PC-3 (cell line): ENCODE measurements around the gene PTPRF. TPM values are rescaled to one million over a fixed set of nuclear protein-coding genes. Genes with fewer than 3 reads are reported as not detected.
A peak's percentile ranks its signal among the peaks of the same experiment; 100 is the strongest.

Experiments used
- ATAC-seq: fragments of 200-7000 bp; cut with Tn5 transposase; 2 replicates; pipeline ENCODE4 v1.9.1; 2020; ENCODE audit warnings: mild to moderate bottlenecking, moderate library complexity
- BruUV-seq: library from RNA; stranded (reverse); fragments of 400-500 nt; replicated peaks from 2 replicates; lab custom pipeline; 2021; lab: Mats Ljungman, UMichigan
- CTCF ChIA-PET: fragments of 300-600 bp; sonication (Branson Sonifier 250); formaldehyde crosslinking; loops from one replicate; lab custom pipeline; 2022; ENCODE audit warnings: antibody characterized with exemption; lab: Charles Lee
- POLR2A ChIA-PET: fragments of 300-600 bp; sonication (Branson Sonifier 250); formaldehyde crosslinking; loops from one replicate; lab custom pipeline; 2022; ENCODE audit warnings: antibody characterized with exemption; ENCODE audit not compliant: unreplicated experiment; lab: Charles Lee
- DNase-seq: peaks from one replicate; pipeline ENCODE4 v3.0.0-alpha.2; 2015
- H2AFZ ChIP-seq: fragments of 300-600 bp; sonication (generic); 2 replicates; pipeline ENCODE4 v1.6.0; 2016; ENCODE audit warnings: antibody characterized with exemption, low read length
- H3F3A ChIP-seq: fragments of 300-600 bp; sonication (generic); one replicate; pipeline ENCODE4 v1.6.0; 2017; ENCODE audit warnings: antibody characterized with exemption, low read length, control low read depth, mild to moderate bottlenecking; ENCODE audit not compliant: unreplicated experiment
- H3K27ac ChIP-seq: fragments of 300-600 bp; sonication (generic); 2 replicates; pipeline ENCODE4 v1.5.1; 2016; ENCODE audit warnings: mild to moderate bottlenecking, low read length
- H3K27me3 ChIP-seq: fragments of 300-600 bp; sonication (generic); 2 replicates; pipeline ENCODE4 v1.6.1; 2016; ENCODE audit warnings: low read length, mixed read lengths
- H3K36me3 ChIP-seq: fragments of 300-600 bp; sonication (generic); 2 replicates; pipeline ENCODE4 v1.6.1; 2016; ENCODE audit warnings: low read depth, mixed run types, low read length, mixed read lengths
- H3K4me1 ChIP-seq: fragments of 300-600 bp; sonication (generic); 2 replicates; pipeline ENCODE4 v1.5.1; 2016; ENCODE audit warnings: low read length; ENCODE audit not compliant: insufficient read depth
- H3K4me2 ChIP-seq: fragments of 300-600 bp; sonication (generic); 2 replicates; pipeline ENCODE4 v1.6.0; 2016; ENCODE audit warnings: low read length
- H3K4me3 ChIP-seq: fragments of 300-600 bp; sonication (generic); 2 replicates; pipeline ENCODE4 v1.5.1; 2016; ENCODE audit warnings: mild to moderate bottlenecking, low read length, mixed read lengths
- H3K79me2 ChIP-seq: fragments of 300-600 bp; sonication (generic); 2 replicates; pipeline ENCODE4 v1.6.1; 2017; ENCODE audit warnings: low read length, mixed read lengths
- H3K9ac ChIP-seq: fragments of 300-600 bp; sonication (generic); 2 replicates; pipeline ENCODE4 v1.6.0; 2016; ENCODE audit warnings: mild to moderate bottlenecking, low read length
- H3K9me2 ChIP-seq: fragments of 300-600 bp; sonication (generic); replicated peaks from 2 replicates; pipeline ENCODE4 v1.6.1; 2016; ENCODE audit warnings: mixed run types, low read length, mixed read lengths
- H3K9me3 ChIP-seq: fragments of 300-600 bp; sonication (generic); 2 replicates; pipeline ENCODE4 v1.6.1; 2016; ENCODE audit warnings: low read length, mixed read lengths
- H4K20me1 ChIP-seq: fragments of 300-600 bp; sonication (generic); 2 replicates; pipeline ENCODE4 v1.6.1; 2016; ENCODE audit warnings: low read length, mixed read lengths
- EZH2 ChIP-seq: fragments of 300-600 bp; sonication (generic); IDR thresholded peaks from one replicate; pipeline ENCODE4 v1.6.1; 2017; ENCODE audit warnings: antibody characterized with exemption, mild to moderate bottlenecking, low read length; ENCODE audit not compliant: unreplicated experiment
- EZH2phosphoT487 ChIP-seq: fragments of 300-600 bp; sonication (generic); IDR thresholded peaks from 2 replicates; pipeline ENCODE4 v1.6.1; 2018; ENCODE audit warnings: mild to moderate bottlenecking, antibody characterized with exemption, low read length, borderline replicate concordance
- intact Hi-C: fragments of 100-400 bp; cut with micrococcal nuclease; formaldehyde crosslinking; loops from 2 replicates; pipeline ENCODE4 v1.9.0; 2023
- total RNA-seq: library from RNA; depleted of rRNA; stranded (reverse); fragments of >200 nt; gene quantifications from 2 replicates; pipeline ENCODE4 v1.2.3, GENCODE V29; 2014
- TF ChIP-seq, protein P1 (sequence below): fragments of 300-600 bp; sonication (generic); conservative IDR thresholded peaks from 2 replicates; pipeline ENCODE4 v1.5.1; 2017; ENCODE audit warnings: antibody characterized with exemption, low read depth, mild to moderate bottlenecking, low read length

Gene PTPRF
- total RNA-seq, 1 experiment from 2014 or later, result 67.4 TPM

DNA sequence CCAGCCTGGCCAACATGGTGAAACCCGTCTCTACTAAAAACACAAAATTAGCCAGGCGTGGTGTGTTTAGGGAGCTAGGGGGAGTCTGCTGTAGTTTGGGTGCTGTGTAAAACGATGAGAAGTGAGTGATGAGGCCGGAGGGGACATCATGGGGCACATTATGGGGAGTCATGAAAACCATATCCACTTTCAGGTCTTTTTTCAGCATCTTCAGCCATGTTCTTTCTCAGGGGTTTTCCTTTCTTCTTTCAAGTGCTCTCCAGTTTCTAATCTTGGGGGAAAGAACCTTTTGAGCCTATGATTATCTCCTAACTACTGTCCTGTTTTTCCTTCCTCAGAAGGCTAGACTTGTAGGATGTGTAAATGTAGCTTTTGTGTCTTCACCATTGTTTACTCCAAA lies 133.7 kb downstream of the PTPRF start:
- H3K36me3 ChIP-seq, result peaks cover 72% of the 10 kb centered on the region
- ChIA-PET CTCF (no interaction called here), POLR2A (no interaction called here)
- H3K9ac ChIP-seq, result no peak overlapping the region
- H3F3A ChIP-seq, result no peaks in the 10 kb centered on the region
- no peaks in the 10 kb centered on the region for H3K27me3 ChIP-seq
- DNase-seq (no peak), ATAC-seq (no peak)
- TF ChIP-seq, protein P1, sequence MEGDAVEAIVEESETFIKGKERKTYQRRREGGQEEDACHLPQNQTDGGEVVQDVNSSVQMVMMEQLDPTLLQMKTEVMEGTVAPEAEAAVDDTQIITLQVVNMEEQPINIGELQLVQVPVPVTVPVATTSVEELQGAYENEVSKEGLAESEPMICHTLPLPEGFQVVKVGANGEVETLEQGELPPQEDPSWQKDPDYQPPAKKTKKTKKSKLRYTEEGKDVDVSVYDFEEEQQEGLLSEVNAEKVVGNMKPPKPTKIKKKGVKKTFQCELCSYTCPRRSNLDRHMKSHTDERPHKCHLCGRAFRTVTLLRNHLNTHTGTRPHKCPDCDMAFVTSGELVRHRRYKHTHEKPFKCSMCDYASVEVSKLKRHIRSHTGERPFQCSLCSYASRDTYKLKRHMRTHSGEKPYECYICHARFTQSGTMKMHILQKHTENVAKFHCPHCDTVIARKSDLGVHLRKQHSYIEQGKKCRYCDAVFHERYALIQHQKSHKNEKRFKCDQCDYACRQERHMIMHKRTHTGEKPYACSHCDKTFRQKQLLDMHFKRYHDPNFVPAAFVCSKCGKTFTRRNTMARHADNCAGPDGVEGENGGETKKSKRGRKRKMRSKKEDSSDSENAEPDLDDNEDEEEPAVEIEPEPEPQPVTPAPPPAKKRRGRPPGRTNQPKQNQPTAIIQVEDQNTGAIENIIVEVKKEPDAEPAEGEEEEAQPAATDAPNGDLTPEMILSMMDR, result no peak
- TF ChIP-seq EZH2phosphoT487 (no peak), EZH2 (no peak)
- no peak overlapping the region for H3K4me2 ChIP-seq
- H3K27ac ChIP-seq, result no peak overlapping the region
- H4K20me1 ChIP-seq, result no peaks in the 10 kb centered on the region
- no peaks in the 10 kb centered on the region for H3K79me2 ChIP-seq
- no peaks in the 10 kb centered on the region for H3K9me2 ChIP-seq
- BruUV-seq, result no TSS peak
- H3K4me1 ChIP-seq, result peaks cover 18% of the 10 kb centered on the region
- intact Hi-C loops, result no loop called here
- H3K4me3 ChIP-seq, result no peak overlapping the region
- H2AFZ ChIP-seq, result no peak overlapping the region
- H3K9me3 ChIP-seq, result no peaks in the 10 kb centered on the region

GRCh38 chr1:43666608-43667007 lies 135.9 kb downstream of the PTPRF start:
- ChIA-PET POLR2A (interaction anchor here (1.4 kb wide), 1 partner anchor 16 kb away, joined by 5 read pairs; the partner anchor contains the start of gene KDM4A), CTCF (no interaction called here)
- intact Hi-C loops, result no loop called here
- no peak overlapping the region for H3K9ac ChIP-seq
- H3F3A ChIP-seq, result no peaks in the 10 kb centered on the region
- H3K36me3 ChIP-seq, result peaks cover 74% of the 10 kb centered on the region
- no peak overlapping the region for H3K27ac ChIP-seq
- peaks cover 18% of the 10 kb centered on the region for H3K4me1 ChIP-seq
- DNase-seq, result peak; percentile 8
- BruUV-seq, result no TSS peak
- TF ChIP-seq EZH2phosphoT487, result no peak
- TF ChIP-seq EZH2, result no peak
- TF ChIP-seq, protein P1, result no peak
- no peaks in the 10 kb centered on the region for H3K9me3 ChIP-seq
- no peak overlapping the region for H2AFZ ChIP-seq
- no peak overlapping the region for H3K4me3 ChIP-seq
- no peaks in the 10 kb centered on the region for H3K79me2 ChIP-seq
- H3K9me2 ChIP-seq, result no peaks in the 10 kb centered on the region
- no peak overlapping the region for H3K4me2 ChIP-seq
- H3K27me3 ChIP-seq, result no peaks in the 10 kb centered on the region
- no peak; the same call in none of the 2 replicates for ATAC-seq
- no peaks in the 10 kb centered on the region for H4K20me1 ChIP-seq

GRCh38 chr1:43668956-43669355 lies 138.3 kb downstream of the PTPRF start:
- POLR2A ChIA-PET, result interaction anchor here (0.5 kb wide), 1 partner anchor 12 kb away, joined by 7 read pairs; no protein-coding TSS in a partner anchor
- CTCF ChIA-PET, result no interaction called here
- Histone ChIP-seq H3K4me1 (peaks cover 18% of the 10 kb centered on the region), H3K9me3 (no peaks in the 10 kb centered on the region), H3K27ac (peak overlapping the region; percentile 22), H2AFZ (no peak overlapping the region), H3K4me3 (no peak overlapping the region), H3K27me3 (no peaks in the 10 kb centered on the region), H3F3A (no peaks in the 10 kb centered on the region), H3K79me2 (no peaks in the 10 kb centered on the region), H3K9ac (no peak overlapping the region), H3K36me3 (peaks cover 70% of the 10 kb centered on the region), H3K9me2 (no peaks in the 10 kb centered on the region), H4K20me1 (no peaks in the 10 kb centered on the region), H3K4me2 (peak overlapping the region; percentile 20; the same call in 1 of the 2 replicates)
- intact Hi-C loops, result no loop called here
- BruUV-seq, result no TSS peak
- DNase-seq (peak; percentile 74), ATAC-seq (peak; percentile 96)
- TF ChIP-seq EZH2 (no peak), EZH2phosphoT487 (no peak)
- TF ChIP-seq, protein P1, result no peak
